Breast epithelium (tissue), 4 donors: ENCODE results near the gene MAZ. TPM values are rescaled to one million over a fixed set of nuclear protein-coding genes. Genes with fewer than 3 reads are reported as not detected.

Source experiments
- DNase-seq, 2 donors: peaks; one replicate each; pipeline ENCODE4 v3.0.0-alpha.2; 2019; ENCODE audit warnings: low spot score in 2 of 2
- H3K27ac ChIP-seq, 2 donors: fragments of 200-600 bp; sonication (generic) in 1 of 2; one replicate each; pipeline ENCODE4 v1.5.1; 2016 to 2019; ENCODE audit warnings: mild to moderate bottlenecking in 1 of 2
- H3K27me3 ChIP-seq, 2 donors: fragments of 200-600 bp; sonication (generic) in 1 of 2; one replicate each; pipeline versions ENCODE4 v1.5.1 to v1.6.0; 2017 to 2019; ENCODE audit warnings: control low read depth in 1 of 2, mild to moderate bottlenecking in 1 of 2
- H3K36me3 ChIP-seq: fragments of 200-600 bp; one replicate; pipeline ENCODE4 v1.5.1; 2019
- H3K4me1 ChIP-seq, 2 donors: fragments of 200-600 bp; sonication (generic); one replicate each; pipeline ENCODE4 v1.5.1; 2016 to 2019; ENCODE audit warnings: control low read depth in 1 of 2
- H3K4me3 ChIP-seq, 3 donors: fragments of 200-600 bp; sonication (generic); 1 replicate in 2 of 3; 2 replicates in 1 of 3; pipeline ENCODE4 v1.5.1; 2016 to 2019; ENCODE audit warnings: mild to moderate bottlenecking in 3 of 3, moderate library complexity in 2 of 3
- H3K9me3 ChIP-seq, 2 donors: fragments of 200-600 bp; sonication (generic) in 1 of 2; one replicate each; pipeline ENCODE4 v1.5.1; 2016 to 2019; ENCODE audit warnings: control low read depth in 1 of 2
- POLR2A ChIP-seq: fragments of 450-650 bp; IDR thresholded peaks from one replicate; pipeline ENCODE4 v1.6.1; 2016; ENCODE audit warnings: antibody characterized with exemption, mild to moderate bottlenecking, moderate library complexity
- POLR2AphosphoS5 ChIP-seq, 3 donors: sonication (generic); formaldehyde crosslinking; IDR thresholded peaks; one replicate each; pipeline ENCODE4 v1.6.1; 2017; ENCODE audit warnings: antibody characterized with exemption in 3 of 3
- intact Hi-C: fragments of 100-400 bp; cut with DNase I; formaldehyde crosslinking; loops from one replicate; pipeline ENCODE4 v1.15.1; 2023; ENCODE audit warnings: low total_unique reads
- total RNA-seq, 3 donors: library from RNA; depleted of rRNA; stranded (reverse); fragments of >200 nt; gene quantifications; one replicate each; pipeline ENCODE4 v1.1.0, GENCODE V29; 2016
- TF ChIP-seq, protein P1 (sequence below), 3 donors: fragments of 450-650 bp; IDR thresholded peaks; one replicate each; pipeline ENCODE4 v1.5.1; 2016 to 2017; ENCODE audit warnings: antibody characterized with exemption in 3 of 3, mild to moderate bottlenecking in 3 of 3, moderate library complexity in 3 of 3

Gene MAZ
- total RNA-seq, 3 donors from 2014 or later: 49.3 to 61.9 (median 60.0) TPM

GRCh38 chr16:29802416-29802935 lies 3.9 kb upstream of the MAZ start:
- Histone ChIP-seq H3K27me3 (no peaks in the 10 kb centered on the region), H3K4me1 (peaks cover 0 to 8% of the 10 kb centered on the region in 2 donors), H3K27ac (no peak overlapping the region), H3K9me3 (no peaks in the 10 kb centered on the region), H3K36me3 (no peaks in the 10 kb centered on the region), H3K4me3 (no peak overlapping the region)
- DNase-seq: no peak
- intact Hi-C loops: loop anchor here (10.0 kb wide), 1 partner anchor 62 kb away; the partner anchor contains the start of gene CDIPT
- TF ChIP-seq, protein P1, sequence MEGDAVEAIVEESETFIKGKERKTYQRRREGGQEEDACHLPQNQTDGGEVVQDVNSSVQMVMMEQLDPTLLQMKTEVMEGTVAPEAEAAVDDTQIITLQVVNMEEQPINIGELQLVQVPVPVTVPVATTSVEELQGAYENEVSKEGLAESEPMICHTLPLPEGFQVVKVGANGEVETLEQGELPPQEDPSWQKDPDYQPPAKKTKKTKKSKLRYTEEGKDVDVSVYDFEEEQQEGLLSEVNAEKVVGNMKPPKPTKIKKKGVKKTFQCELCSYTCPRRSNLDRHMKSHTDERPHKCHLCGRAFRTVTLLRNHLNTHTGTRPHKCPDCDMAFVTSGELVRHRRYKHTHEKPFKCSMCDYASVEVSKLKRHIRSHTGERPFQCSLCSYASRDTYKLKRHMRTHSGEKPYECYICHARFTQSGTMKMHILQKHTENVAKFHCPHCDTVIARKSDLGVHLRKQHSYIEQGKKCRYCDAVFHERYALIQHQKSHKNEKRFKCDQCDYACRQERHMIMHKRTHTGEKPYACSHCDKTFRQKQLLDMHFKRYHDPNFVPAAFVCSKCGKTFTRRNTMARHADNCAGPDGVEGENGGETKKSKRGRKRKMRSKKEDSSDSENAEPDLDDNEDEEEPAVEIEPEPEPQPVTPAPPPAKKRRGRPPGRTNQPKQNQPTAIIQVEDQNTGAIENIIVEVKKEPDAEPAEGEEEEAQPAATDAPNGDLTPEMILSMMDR (IDR thresholded peaks at IDR 0.05): no peak
- TF ChIP-seq POLR2AphosphoS5 (IDR thresholded peaks at IDR 0.05) (no peak), POLR2A (no peak)

DNA sequence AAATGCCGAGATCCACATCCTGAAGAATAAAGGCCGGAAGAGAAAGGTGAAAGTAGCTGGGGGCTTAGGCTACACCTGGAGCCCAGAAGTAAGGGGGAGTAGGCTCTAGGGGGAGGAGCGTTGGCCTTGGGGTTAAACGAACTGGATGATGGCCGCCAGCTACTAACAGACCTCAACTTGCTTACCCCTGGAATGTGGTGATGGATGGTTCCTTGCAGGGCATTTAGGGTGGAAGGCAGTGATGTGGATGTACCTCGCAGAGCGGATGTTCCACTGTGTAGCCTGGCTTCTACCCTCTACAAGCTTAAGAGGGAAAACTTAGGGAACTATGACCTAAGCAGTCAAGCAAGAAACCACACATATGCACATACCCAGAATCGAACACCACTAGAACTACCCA lies 2.3 kb upstream of the MAZ start:
- Histone ChIP-seq H3K27ac (peak overlapping the region; percentile 98 to 99), H3K4me3 (no peak overlapping the region)

GRCh38 chr16:29804455-29805231 lies 1.7 kb upstream of the MAZ start:
- intact Hi-C loops: loop anchor here (10.0 kb wide), 1 partner anchor 60 kb away; the partner anchor contains the start of gene CDIPT
- no peaks in the 10 kb centered on the region for H3K9me3 ChIP-seq
- no peaks in the 10 kb centered on the region for H3K27me3 ChIP-seq
- peak overlapping the region; percentile 98 to 99 for H3K27ac ChIP-seq
- TF ChIP-seq POLR2A (no peak), POLR2AphosphoS5 (IDR thresholded peaks at IDR 0.05) (no peak)
- TF ChIP-seq, protein P1 (IDR thresholded peaks at IDR 0.05): peak in 1 of 3 donors; percentile 4
- no peaks in the 10 kb centered on the region for H3K36me3 ChIP-seq
- H3K4me3 ChIP-seq: peak overlapping the region; percentile 83 to 84 (median 83)
- DNase-seq: no peak
- H3K4me1 ChIP-seq: peaks cover 5 to 25% of the 10 kb centered on the region in 2 donors

More for the DNA sequence above, 2.3 kb upstream of the MAZ start:
- DNase-seq: no peak
- no peak for TF ChIP-seq POLR2A
- TF ChIP-seq, protein P1 (IDR thresholded peaks at IDR 0.05): no peak
- no peak for TF ChIP-seq POLR2AphosphoS5 (IDR thresholded peaks at IDR 0.05)
- intact Hi-C loops: loop anchor here (10.0 kb wide), 1 partner anchor 61 kb away; the partner anchor contains the start of gene CDIPT
- Histone ChIP-seq H3K36me3 (no peaks in the 10 kb centered on the region), H3K27me3 (no peaks in the 10 kb centered on the region), H3K4me1 (peaks cover 5 to 19% of the 10 kb centered on the region in 2 donors), H3K9me3 (no peaks in the 10 kb centered on the region)

GRCh38 chr16:29805232-29806098 lies 864 bp upstream of the MAZ start:
- DNase-seq: peak; percentile 97 to 98
- intact Hi-C loops: loop anchor here (10.0 kb wide), 1 partner anchor 59 kb away; the partner anchor contains the start of gene CDIPT
- Histone ChIP-seq H3K36me3 (no peaks in the 10 kb centered on the region), H3K4me3 (peak overlapping the region; percentile 83 to 84 (median 83)), H3K9me3 (no peaks in the 10 kb centered on the region), H3K27ac (peak overlapping the region; percentile 98 to 99), H3K27me3 (no peaks in the 10 kb centered on the region), H3K4me1 (peaks cover 6 to 27% of the 10 kb centered on the region in 2 donors)
- TF ChIP-seq POLR2A (peak; percentile 93), POLR2AphosphoS5 (IDR thresholded peaks at IDR 0.05) (peak; percentile 96 to 98 (median 96))
- TF ChIP-seq, protein P1 (IDR thresholded peaks at IDR 0.05): peak in 2 of 3 donors; percentile 13 to 19
